ACC112 (cell line): ENCODE data around the gene MRPS27.

Experiments
- H2AFZ ChIP-seq: fragments of 200-600 bp; sonication (generic); one replicate; pipeline ENCODE4 v1.6.0; 2017; ENCODE audit warnings: antibody characterized with exemption, low read length; ENCODE audit not compliant: unreplicated experiment
- H3K27ac ChIP-seq: fragments of 200-600 bp; sonication (generic); 2 replicates; pipeline ENCODE4 v1.5.1; 2014; ENCODE audit warnings: low read depth, mild to moderate bottlenecking, antibody characterized with exemption, low read length, moderate library complexity
- H3K27me3 ChIP-seq: fragments of 200-600 bp; sonication (generic); 2 replicates; pipeline ENCODE4 v1.6.1; 2014; ENCODE audit warnings: mild to moderate bottlenecking, antibody characterized with exemption, low read length, moderate library complexity, mixed read lengths; ENCODE audit not compliant: insufficient read depth
- H3K36me3 ChIP-seq: fragments of 200-600 bp; sonication (generic); 2 replicates; pipeline ENCODE4 v1.6.1; 2016; ENCODE audit warnings: mild to moderate bottlenecking, antibody characterized with exemption, low read length, moderate library complexity, mixed read lengths; ENCODE audit not compliant: insufficient read depth
- H3K4me1 ChIP-seq: fragments of 200-600 bp; sonication (generic); one replicate; pipeline ENCODE4 v1.6.1; 2016; ENCODE audit warnings: low read length, mixed read lengths; ENCODE audit not compliant: insufficient read depth, unreplicated experiment, control insufficient read depth
- H3K4me3 ChIP-seq: fragments of 200-600 bp; sonication (generic); 2 replicates; pipeline ENCODE4 v1.5.1; 2014; ENCODE audit warnings: mild to moderate bottlenecking, low read depth, low read length
- H3K79me2 ChIP-seq: fragments of 200-600 bp; sonication (generic); one replicate; pipeline ENCODE4 v1.6.0; 2016; ENCODE audit warnings: low read length; ENCODE audit not compliant: control insufficient read depth, unreplicated experiment, insufficient read depth

Gene MRPS27

GRCh38 chr5:72281430-72281763, 38.6 kb downstream of the MRPS27 start:
- H3K36me3 ChIP-seq: no peaks in the 10 kb centered on the region
- H3K27ac ChIP-seq: peak overlapping the region; percentile 83
- peaks cover 4% of the 10 kb centered on the region for H3K79me2 ChIP-seq
- peaks cover 38% of the 10 kb centered on the region for H3K4me1 ChIP-seq
- H3K27me3 ChIP-seq: no peaks in the 10 kb centered on the region
- H2AFZ ChIP-seq: no peak overlapping the region
- H3K4me3 ChIP-seq: no peak overlapping the region

GRCh38 chr5:72280581-72281069, 39.4 kb downstream of the MRPS27 start:
- H2AFZ ChIP-seq: no peak overlapping the region
- peaks cover 38% of the 10 kb centered on the region for H3K4me1 ChIP-seq
- peaks cover 4% of the 10 kb centered on the region for H3K79me2 ChIP-seq
- H3K36me3 ChIP-seq: no peaks in the 10 kb centered on the region
- H3K4me3 ChIP-seq: no peak overlapping the region
- no peaks in the 10 kb centered on the region for H3K27me3 ChIP-seq
- H3K27ac ChIP-seq: peak overlapping the region; percentile 83

GRCh38 chr5:72276219-72276752, 43.8 kb downstream of the MRPS27 start:
- H3K36me3 ChIP-seq: no peaks in the 10 kb centered on the region
- H3K79me2 ChIP-seq: peaks cover 16% of the 10 kb centered on the region
- no peak overlapping the region for H3K27ac ChIP-seq
- H3K4me1 ChIP-seq: peaks cover 15% of the 10 kb centered on the region
- H2AFZ ChIP-seq: no peak overlapping the region
- no peaks in the 10 kb centered on the region for H3K27me3 ChIP-seq
- H3K4me3 ChIP-seq: no peak overlapping the region

- Histone ChIP-seq H3K4me1 (no peaks in the 10 kb centered on the region), H3K4me3 (no peak overlapping the region), H3K79me2 (peaks cover 20% of the 10 kb centered on the region), H3K36me3 (no peaks in the 10 kb centered on the region), H2AFZ (no peak overlapping the region), H3K27ac (no peak overlapping the region), H3K27me3 (no peaks in the 10 kb centered on the region)
These were observed 46.5 kb downstream of the MRPS27 start for GRCh38 chr5:72273547-72273946.

- Histone ChIP-seq H3K4me3 (no peak overlapping the region), H2AFZ (no peak overlapping the region), H3K4me1 (peaks cover 6% of the 10 kb centered on the region), H3K27ac (no peak overlapping the region), H3K27me3 (no peaks in the 10 kb centered on the region), H3K36me3 (no peaks in the 10 kb centered on the region), H3K79me2 (peaks cover 22% of the 10 kb centered on the region)
These were observed 47.6 kb downstream of the MRPS27 start for GRCh38 chr5:72272398-72272797.

GRCh38 chr5:72271702-72272101, 48.3 kb downstream of the MRPS27 start:
- Histone ChIP-seq H3K27me3 (no peaks in the 10 kb centered on the region), H3K79me2 (peaks cover 26% of the 10 kb centered on the region), H3K36me3 (no peaks in the 10 kb centered on the region), H3K4me3 (no peak overlapping the region), H2AFZ (no peak overlapping the region), H3K27ac (no peak overlapping the region), H3K4me1 (peaks cover 6% of the 10 kb centered on the region)

- no peak overlapping the region for H3K27ac ChIP-seq
- no peaks in the 10 kb centered on the region for H3K36me3 ChIP-seq
- H2AFZ ChIP-seq: no peak overlapping the region
- peaks cover 6% of the 10 kb centered on the region for H3K4me1 ChIP-seq
- peaks cover 38% of the 10 kb centered on the region for H3K79me2 ChIP-seq
- no peaks in the 10 kb centered on the region for H3K27me3 ChIP-seq
- no peak overlapping the region for H3K4me3 ChIP-seq
These were observed 50.0 kb downstream of the MRPS27 start for GRCh38 chr5:72270037-72270436.

GRCh38 chr5:72269411-72269780, 50.6 kb downstream of the MRPS27 start:
- H3K27ac ChIP-seq: no peak overlapping the region
- no peak overlapping the region for H3K4me3 ChIP-seq
- no peaks in the 10 kb centered on the region for H3K27me3 ChIP-seq
- no peak overlapping the region for H2AFZ ChIP-seq
- H3K4me1 ChIP-seq: peaks cover 6% of the 10 kb centered on the region
- H3K79me2 ChIP-seq: peaks cover 37% of the 10 kb centered on the region
- no peaks in the 10 kb centered on the region for H3K36me3 ChIP-seq

- H3K4me1 ChIP-seq: peaks cover 6% of the 10 kb centered on the region
- H2AFZ ChIP-seq: no peak overlapping the region
- H3K27ac ChIP-seq: no peak overlapping the region
- no peaks in the 10 kb centered on the region for H3K36me3 ChIP-seq
- H3K27me3 ChIP-seq: no peaks in the 10 kb centered on the region
- peaks cover 37% of the 10 kb centered on the region for H3K79me2 ChIP-seq
- H3K4me3 ChIP-seq: no peak overlapping the region
These were observed 51.2 kb downstream of the MRPS27 start for GRCh38 chr5:72268753-72269410.

- H3K4me1 ChIP-seq: peaks cover 6% of the 10 kb centered on the region
- H3K36me3 ChIP-seq: no peaks in the 10 kb centered on the region
- H3K79me2 ChIP-seq: peaks cover 35% of the 10 kb centered on the region
- H3K27ac ChIP-seq: no peak overlapping the region
- H2AFZ ChIP-seq: no peak overlapping the region
- no peaks in the 10 kb centered on the region for H3K27me3 ChIP-seq
- H3K4me3 ChIP-seq: no peak overlapping the region
These were observed 51.8 kb downstream of the MRPS27 start for GRCh38 chr5:72268260-72268659.

- peaks cover 6% of the 10 kb centered on the region for H3K4me1 ChIP-seq
- H3K27me3 ChIP-seq: no peaks in the 10 kb centered on the region
- H3K79me2 ChIP-seq: peaks cover 34% of the 10 kb centered on the region
- no peak overlapping the region for H3K27ac ChIP-seq
- no peaks in the 10 kb centered on the region for H3K36me3 ChIP-seq
- no peak overlapping the region for H3K4me3 ChIP-seq
- H2AFZ ChIP-seq: no peak overlapping the region
These were observed 52.4 kb downstream of the MRPS27 start for GRCh38 chr5:72267685-72268084.
